Calu3 (cell line): ENCODE measurements around the gene SEPTIN10. TPM values are rescaled to one million over a fixed set of nuclear protein-coding genes. Genes with fewer than 3 reads are reported as not detected.

Experiments
- BruUV-seq: library from RNA; stranded (reverse); fragments of 400-500 nt; replicated peaks from 2 replicates; lab custom pipeline; 2021; lab: Mats Ljungman, UMichigan
- CTCF ChIA-PET: fragments of 300-600 bp; sonication (Branson Sonifier 250); formaldehyde crosslinking; loops from one replicate; lab custom pipeline; 2022; ENCODE audit warnings: antibody characterized with exemption; lab: Charles Lee
- DNase-seq: peaks from one replicate; pipeline ENCODE4 v3.0.0; 2022
- H3K27ac Mint-ChIP-seq: one replicate; pipeline ENCODE4 v1.8.0; 2022; ENCODE audit warnings: mixed read lengths; ENCODE audit not compliant: unreplicated experiment
- H3K27me3 Mint-ChIP-seq: one replicate; pipeline ENCODE4 v1.8.0; 2022; ENCODE audit warnings: mixed read lengths; ENCODE audit not compliant: unreplicated experiment
- H3K36me3 Mint-ChIP-seq: one replicate; pipeline ENCODE4 v1.8.0; 2022; ENCODE audit warnings: mild to moderate bottlenecking, moderate library complexity, mixed read lengths; ENCODE audit not compliant: insufficient read depth, unreplicated experiment
- H3K4me1 Mint-ChIP-seq: one replicate; pipeline ENCODE4 v1.8.0; 2022; ENCODE audit warnings: mild to moderate bottlenecking, low read depth, mixed read lengths; ENCODE audit not compliant: unreplicated experiment
- H3K4me3 Mint-ChIP-seq: one replicate; pipeline ENCODE4 v1.8.0; 2022; ENCODE audit warnings: mild to moderate bottlenecking, low read depth, moderate library complexity, mixed read lengths; ENCODE audit not compliant: unreplicated experiment
- H3K9me3 Mint-ChIP-seq: one replicate; pipeline ENCODE4 v1.8.0; 2022; ENCODE audit warnings: low read depth, mixed read lengths; ENCODE audit not compliant: unreplicated experiment
- CTCF ChIP-seq: fragments of 200-600 bp; IDR thresholded peaks from one replicate; pipeline ENCODE4 v1.8.0; 2022; ENCODE audit warnings: antibody characterized with exemption; ENCODE audit not compliant: unreplicated experiment
- intact Hi-C: fragments of 100-400 bp; cut with micrococcal nuclease; formaldehyde crosslinking; loops from one replicate; pipeline ENCODE4 v1.10.0; 2022; ENCODE audit not compliant: unreplicated experiment
- total RNA-seq: library from RNA; stranded (reverse); gene quantifications from 2 replicates; pipeline ENCODE4 v1.2.3, GENCODE V29; 2022

Gene SEPTIN10
- total RNA-seq, 1 experiment from 2014 or later, result 72.2 TPM

GRCh38 chr2:109595644-109596043, 18.1 kb downstream of the SEPTIN10 start:
- no peak for DNase-seq
- H3K36me3 Mint-ChIP-seq, result peaks cover 10% of the 10 kb centered on the region
- peaks cover 10% of the 10 kb centered on the region for H3K4me1 Mint-ChIP-seq
- no peak overlapping the region for H3K4me3 Mint-ChIP-seq
- no peaks in the 10 kb centered on the region for H3K9me3 Mint-ChIP-seq
- no peak for TF ChIP-seq CTCF
- no peaks in the 10 kb centered on the region for H3K27me3 Mint-ChIP-seq
- CTCF ChIA-PET, result no interaction called here
- no peak overlapping the region for H3K27ac Mint-ChIP-seq
- no TSS peak for BruUV-seq
- intact Hi-C loops, result no loop called here

- Mint-ChIP-seq H3K9me3 (no peaks in the 10 kb centered on the region), H3K27me3 (no peaks in the 10 kb centered on the region), H3K27ac (no peak overlapping the region), H3K4me1 (peaks cover 14% of the 10 kb centered on the region), H3K36me3 (peaks cover 5% of the 10 kb centered on the region), H3K4me3 (no peak overlapping the region)
- no peak for DNase-seq
- intact Hi-C loops, result loop anchor here (5.0 kb wide), 1 partner anchor 37 kb away; no protein-coding TSS in a partner anchor
- BruUV-seq, result no TSS peak
- CTCF ChIA-PET, result no interaction called here
- no peak for TF ChIP-seq CTCF
These were observed 19.4 kb downstream of the SEPTIN10 start for GRCh38 chr2:109594246-109594885.

- intact Hi-C loops, result loop anchor here (5.0 kb wide), 1 partner anchor 36 kb away; no protein-coding TSS in a partner anchor
- no peaks in the 10 kb centered on the region for H3K9me3 Mint-ChIP-seq
- TF ChIP-seq CTCF, result no peak
- CTCF ChIA-PET, result no interaction called here
- no peaks in the 10 kb centered on the region for H3K27me3 Mint-ChIP-seq
- H3K4me3 Mint-ChIP-seq, result no peak overlapping the region
- H3K27ac Mint-ChIP-seq, result no peak overlapping the region
- DNase-seq, result no peak
- BruUV-seq, result no TSS peak
- H3K36me3 Mint-ChIP-seq, result peaks cover 5% of the 10 kb centered on the region
- H3K4me1 Mint-ChIP-seq, result peaks cover 14% of the 10 kb centered on the region
These were observed 20.9 kb downstream of the SEPTIN10 start for GRCh38 chr2:109592905-109593304.

GRCh38 chr2:109591206-109591605, 22.6 kb downstream of the SEPTIN10 start:
- DNase-seq, result no peak
- TF ChIP-seq CTCF, result no peak
- no TSS peak for BruUV-seq
- no peak overlapping the region for H3K4me3 Mint-ChIP-seq
- H3K27ac Mint-ChIP-seq, result peak overlapping the region; percentile 26
- H3K9me3 Mint-ChIP-seq, result no peaks in the 10 kb centered on the region
- no peaks in the 10 kb centered on the region for H3K27me3 Mint-ChIP-seq
- CTCF ChIA-PET, result no interaction called here
- intact Hi-C loops, result loop anchor here (5.0 kb wide), 1 partner anchor 34 kb away; no protein-coding TSS in a partner anchor
- H3K36me3 Mint-ChIP-seq, result peaks cover 5% of the 10 kb centered on the region
- H3K4me1 Mint-ChIP-seq, result peaks cover 14% of the 10 kb centered on the region
